GM12891 (cell line): ENCODE measurements around the gene GKN1. TPM values are rescaled to one million over a fixed set of nuclear protein-coding genes. Genes with fewer than 3 reads are reported as not detected.

Source experiments
- DNase-seq: peaks from one replicate; pipeline ENCODE4 v3.0.0; 2011; ENCODE audit warnings: low spot score; ENCODE audit not compliant: insufficient read length
- FAIRE-seq: peaks from 2 replicates; lab custom pipeline; 2011; peaks lifted over from hg19 to GRCh38; lab: Jason Lieb, UNC
- PAX5 ChIP-seq: IDR thresholded peaks from 2 replicates; pipeline ENCODE4 v1.6.1; 2011; ENCODE audit warnings: low read length, moderate library complexity, mild to moderate bottlenecking; ENCODE audit not compliant: insufficient read depth, severe bottlenecking
- POLR2A ChIP-seq: IDR thresholded peaks from 2 replicates; pipeline ENCODE4 v1.6.1; 2011; ENCODE audit warnings: low read depth, low read length, control low read depth
- POLR2AphosphoS5 ChIP-seq: IDR thresholded peaks from 2 replicates; pipeline ENCODE4 v1.6.1; 2011; ENCODE audit warnings: low read depth, low read length, control low read depth
- POU2F2 ChIP-seq: IDR thresholded peaks from 2 replicates; pipeline ENCODE4 v1.6.1; 2011; ENCODE audit warnings: low read depth, mild to moderate bottlenecking, control low read depth, low read length, moderate library complexity
- SPI1 ChIP-seq: IDR thresholded peaks from 2 replicates; pipeline ENCODE4 v1.6.1; 2011; ENCODE audit warnings: low read depth, low read length, control low read depth
- TAF1 ChIP-seq: IDR thresholded peaks from 2 replicates; pipeline ENCODE4 v1.6.1; 2011; ENCODE audit warnings: low read depth, low read length, control low read depth
- polyA plus RNA-seq: library from polyadenylated mRNA; unstranded; fragments of >200 nt; gene quantifications from one replicate; pipeline ENCODE4 v1.2.1, GENCODE V29; 2012; ENCODE audit warnings: low read depth, missing spikeins, inconsistent platforms; ENCODE audit not compliant: missing spikeins

The GKN1 gene, protein sequence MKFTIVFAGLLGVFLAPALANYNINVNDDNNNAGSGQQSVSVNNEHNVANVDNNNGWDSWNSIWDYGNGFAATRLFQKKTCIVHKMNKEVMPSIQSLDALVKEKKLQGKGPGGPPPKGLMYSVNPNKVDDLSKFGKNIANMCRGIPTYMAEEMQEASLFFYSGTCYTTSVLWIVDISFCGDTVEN
- not detected for polyA plus RNA-seq

DNA sequence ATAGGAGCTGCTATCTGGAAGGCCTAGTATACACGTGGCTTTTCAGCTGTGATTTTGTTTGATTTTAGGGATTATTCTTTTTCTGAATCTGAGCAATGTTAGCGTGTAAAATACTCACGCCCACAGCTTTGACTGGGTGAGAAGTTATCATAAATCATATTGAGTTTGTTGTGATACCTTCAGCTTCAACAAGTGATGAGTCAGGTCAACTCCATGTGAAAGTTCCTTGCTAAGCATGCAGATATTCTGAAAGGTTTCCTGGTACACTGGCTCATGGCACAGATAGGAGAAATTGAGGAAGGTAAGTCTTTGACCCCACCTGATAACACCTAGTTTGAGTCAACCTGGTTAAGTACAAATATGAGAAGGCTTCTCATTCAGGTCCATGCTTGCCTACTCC is at the start of gene GKN1:
TSS of gene GKN1 (plus strand) at position 386 of the 400 bp plus-strand sequence. CDS start 42 bp downstream, outside the sequence.
- FAIRE-seq (no peak), DNase-seq (no peak)
- TF ChIP-seq SPI1 = no peak
- TF ChIP-seq POU2F2 = no peak
- TF ChIP-seq POLR2A = no peak
- no peak for TF ChIP-seq PAX5
- TF ChIP-seq POLR2AphosphoS5 = no peak
- TF ChIP-seq TAF1 = no peak

GRCh38 chr2:68925295-68925896 is 49.0 kb upstream of the GKN1 start:
- peak; percentile 84 for FAIRE-seq
- TF ChIP-seq SPI1 (no peak), POLR2AphosphoS5 (no peak), PAX5 (no peak), TAF1 (no peak), POLR2A (no peak), POU2F2 (no peak)
- peak; percentile 28 for DNase-seq

DNA sequence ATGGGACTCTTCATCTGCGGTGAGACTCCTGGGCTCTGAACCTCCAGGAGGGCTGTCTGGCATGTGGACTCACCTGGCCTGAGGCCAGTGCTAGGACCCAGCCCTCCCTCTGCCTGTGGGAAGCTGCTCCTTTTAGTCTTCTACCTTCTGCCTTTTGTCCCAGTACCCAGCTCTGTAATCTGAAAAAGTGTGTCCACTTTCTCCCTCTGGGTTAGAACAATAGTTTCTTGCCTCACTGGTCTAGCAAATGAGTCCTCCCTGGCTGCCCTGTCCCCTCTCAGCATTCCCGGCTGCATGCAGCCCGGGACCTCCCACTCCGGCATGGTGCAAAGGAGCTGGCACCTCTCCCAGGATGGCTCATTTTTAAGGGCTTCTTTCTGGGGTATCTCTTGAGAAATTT is 47.6 kb upstream of the GKN1 start:
- TF ChIP-seq SPI1 (no peak), POU2F2 (no peak), POLR2AphosphoS5 (no peak), POLR2A (no peak), PAX5 (no peak), TAF1 (no peak)
- FAIRE-seq = no peak
- DNase-seq = no peak

GRCh38 chr2:68931149-68931711 is 43.2 kb upstream of the GKN1 start:
- no peak for TF ChIP-seq POLR2AphosphoS5
- no peak for TF ChIP-seq POU2F2
- no peak for TF ChIP-seq TAF1
- no peak for TF ChIP-seq SPI1
- no peak for TF ChIP-seq POLR2A
- TF ChIP-seq PAX5 = no peak

GRCh38 chr2:68931799-68932198 is 42.6 kb upstream of the GKN1 start:
- TF ChIP-seq SPI1 (no peak), POLR2AphosphoS5 (no peak), PAX5 (no peak), POLR2A (no peak), POU2F2 (no peak), TAF1 (no peak)
- DNase-seq (no peak), FAIRE-seq (no peak)

More at GRCh38 chr2:68931149-68931711, 43.2 kb upstream of the GKN1 start:
- FAIRE-seq (no peak), DNase-seq (no peak)

DNA sequence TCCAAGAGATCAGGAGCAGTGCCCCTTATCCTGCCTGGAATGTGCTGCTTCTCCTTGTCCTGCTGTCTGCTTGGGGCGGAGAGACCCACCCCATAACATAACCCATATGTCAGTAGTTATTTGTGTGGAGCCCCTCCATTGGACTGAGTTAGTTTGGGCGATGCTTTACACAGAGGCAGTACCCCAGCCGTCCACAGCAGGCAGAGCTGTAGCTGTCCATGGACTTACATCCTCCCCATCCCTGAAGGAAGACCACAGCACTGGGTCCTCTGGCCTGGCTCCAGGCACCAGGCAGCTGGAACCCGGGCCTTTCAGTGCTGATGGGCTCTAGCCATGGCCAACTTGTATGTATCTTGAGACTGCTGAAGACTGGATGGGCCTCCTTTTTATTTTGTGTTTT is 42.0 kb upstream of the GKN1 start:
- FAIRE-seq = no peak
- DNase-seq = no peak
- TF ChIP-seq TAF1 = no peak
- TF ChIP-seq SPI1 = no peak
- TF ChIP-seq POLR2AphosphoS5 = no peak
- no peak for TF ChIP-seq POLR2A
- TF ChIP-seq POU2F2 = no peak
- TF ChIP-seq PAX5 = no peak

- DNase-seq (no peak), FAIRE-seq (no peak)
- TF ChIP-seq POLR2AphosphoS5 (no peak), PAX5 (no peak), SPI1 (no peak), POLR2A (no peak), TAF1 (no peak), POU2F2 (no peak)
Measured at GRCh38 chr2:68934021-68934420, 40.4 kb upstream of the GKN1 start.

DNA sequence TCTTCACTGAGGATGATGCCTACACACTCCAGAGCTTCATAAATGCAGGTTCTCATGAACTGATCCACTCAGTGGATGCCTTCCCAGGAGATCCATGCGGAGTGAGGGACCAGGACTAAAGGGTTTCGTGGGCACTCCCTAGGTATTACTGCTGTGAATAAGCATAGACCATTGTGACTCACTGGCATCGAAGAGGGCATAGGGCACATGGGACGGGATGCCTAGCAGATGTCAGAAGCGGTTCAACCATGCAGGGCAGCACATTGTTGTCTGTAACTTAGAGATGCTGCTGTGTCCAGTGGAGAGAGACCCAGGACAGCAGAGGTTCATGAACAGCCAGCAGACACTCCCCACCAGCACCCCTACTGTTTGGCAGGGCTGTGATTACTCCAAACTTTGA is 39.0 kb upstream of the GKN1 start:
- FAIRE-seq (no peak), DNase-seq (no peak)
- TF ChIP-seq TAF1 (no peak), POLR2A (no peak)

- DNase-seq (no peak), FAIRE-seq (no peak)
- TF ChIP-seq PAX5 = no peak
- no peak for TF ChIP-seq POU2F2
- TF ChIP-seq SPI1 = no peak
- TF ChIP-seq POLR2AphosphoS5 = no peak
Measured at GRCh38 chr2:68936427-68936826, 38.0 kb upstream of the GKN1 start.

DNA sequence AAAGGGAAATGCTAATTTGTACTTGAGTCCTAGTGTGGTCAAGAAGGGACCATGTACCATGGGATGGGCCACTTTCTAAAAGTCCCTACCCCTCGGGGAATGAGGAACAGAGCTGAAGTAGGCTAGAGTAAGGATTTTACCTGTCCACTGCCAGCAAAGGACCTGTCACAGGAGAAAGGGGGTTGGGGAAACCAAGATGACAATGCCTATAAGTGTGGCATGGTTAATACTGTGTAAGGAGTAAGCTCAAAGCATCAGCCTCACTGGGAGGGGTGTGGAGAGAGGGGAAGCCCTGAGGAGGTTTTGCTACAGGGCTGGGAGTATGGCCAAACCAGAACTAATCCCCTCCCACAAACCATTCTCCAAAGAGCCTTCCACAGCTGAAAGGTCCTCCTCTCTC is 37.5 kb upstream of the GKN1 start:
- TF ChIP-seq POLR2A (no peak), PAX5 (no peak), TAF1 (no peak), POLR2AphosphoS5 (no peak), SPI1 (no peak), POU2F2 (no peak)
- peak; percentile 23 for FAIRE-seq
- DNase-seq = no peak
